Osteoblast (primary cell): ENCODE measurements around the gene FGF19. TPM values are rescaled to one million over a fixed set of nuclear protein-coding genes. Genes with fewer than 3 reads are reported as not detected.

Source experiments
- DNase-seq: peaks from one replicate; pipeline ENCODE4 v3.0.0; 2011; ENCODE audit warnings: low spot score, mixed read lengths; ENCODE audit not compliant: insufficient read length; ENCODE audit errors: missing footprints
- H2AFZ ChIP-seq: 2 replicates; pipeline ENCODE4 v1.6.0; 2011; ENCODE audit warnings: mild to moderate bottlenecking, low read length
- H3K27ac ChIP-seq: 2 replicates; pipeline ENCODE4 v1.5.1; 2011; ENCODE audit warnings: mild to moderate bottlenecking, low read depth, low read length, moderate library complexity
- H3K27me3 ChIP-seq: 2 replicates; pipeline ENCODE4 v1.6.0; 2012; ENCODE audit warnings: mild to moderate bottlenecking, control low read depth, inconsistent platforms, low read length, moderate library complexity; ENCODE audit not compliant: insufficient read depth
- H3K36me3 ChIP-seq: 2 replicates; pipeline ENCODE4 v1.5.1; 2011; ENCODE audit warnings: mild to moderate bottlenecking, low read length, control low read depth, moderate library complexity; ENCODE audit not compliant: insufficient read depth
- H3K4me1 ChIP-seq: 2 replicates; pipeline ENCODE4 v1.5.1; 2011; ENCODE audit warnings: mild to moderate bottlenecking, low read length, control low read depth, moderate library complexity; ENCODE audit not compliant: insufficient read depth
- H3K4me2 ChIP-seq: 2 replicates; pipeline ENCODE4 v1.6.0; 2011; ENCODE audit warnings: mild to moderate bottlenecking, low read length; ENCODE audit not compliant: insufficient read depth
- H3K4me3 ChIP-seq: fragments of 200-600 bp; sonication (generic); 3 replicates; pipeline ENCODE4 v1.5.1; 2012; ENCODE audit warnings: mild to moderate bottlenecking, low read length, inconsistent platforms; ENCODE audit not compliant: insufficient read depth
- H3K79me2 ChIP-seq: 2 replicates; pipeline ENCODE4 v1.6.0; 2012; ENCODE audit warnings: mild to moderate bottlenecking, low read length, control low read depth, inconsistent platforms; ENCODE audit not compliant: insufficient read depth
- H3K9me3 ChIP-seq: 2 replicates; pipeline ENCODE4 v1.5.1; 2011; ENCODE audit warnings: low read depth, low read length, control low read depth
- H4K20me1 ChIP-seq: 2 replicates; pipeline ENCODE4 v1.6.0; 2012; ENCODE audit warnings: mild to moderate bottlenecking, low read length, control low read depth; ENCODE audit not compliant: insufficient read depth
- total RNA-seq: library from RNA; depleted of rRNA; stranded (reverse); fragments of >200 nt; gene quantifications from 2 replicates; pipeline ENCODE4 v1.2.3, GENCODE V29; 2012
- TF ChIP-seq, protein P1 (sequence below): IDR thresholded peaks from 2 replicates; pipeline ENCODE4 v1.5.1; 2011; ENCODE audit warnings: mild to moderate bottlenecking, low read depth, low read length, moderate library complexity; ENCODE audit errors: extremely low read depth

Gene FGF19, protein sequence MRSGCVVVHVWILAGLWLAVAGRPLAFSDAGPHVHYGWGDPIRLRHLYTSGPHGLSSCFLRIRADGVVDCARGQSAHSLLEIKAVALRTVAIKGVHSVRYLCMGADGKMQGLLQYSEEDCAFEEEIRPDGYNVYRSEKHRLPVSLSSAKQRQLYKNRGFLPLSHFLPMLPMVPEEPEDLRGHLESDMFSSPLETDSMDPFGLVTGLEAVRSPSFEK
- not detected in 2 replicates for total RNA-seq

- Histone ChIP-seq H3K36me3 (no peaks in the 10 kb centered on the region), H3K4me1 (no peaks in the 10 kb centered on the region), H3K9me3 (no peaks in the 10 kb centered on the region), H3K27ac (no peak within 1 kb of the TSS), H3K4me2 (no peak within 1 kb of the TSS), H4K20me1 (no peaks in the 10 kb centered on the region), H3K4me3 (no peak within 1 kb of the TSS), H2AFZ (no peak within 1 kb of the TSS), H3K27me3 (peaks cover 81% of the 10 kb centered on the region), H3K79me2 (no peaks in the 10 kb centered on the region)
- TF ChIP-seq, protein P1, sequence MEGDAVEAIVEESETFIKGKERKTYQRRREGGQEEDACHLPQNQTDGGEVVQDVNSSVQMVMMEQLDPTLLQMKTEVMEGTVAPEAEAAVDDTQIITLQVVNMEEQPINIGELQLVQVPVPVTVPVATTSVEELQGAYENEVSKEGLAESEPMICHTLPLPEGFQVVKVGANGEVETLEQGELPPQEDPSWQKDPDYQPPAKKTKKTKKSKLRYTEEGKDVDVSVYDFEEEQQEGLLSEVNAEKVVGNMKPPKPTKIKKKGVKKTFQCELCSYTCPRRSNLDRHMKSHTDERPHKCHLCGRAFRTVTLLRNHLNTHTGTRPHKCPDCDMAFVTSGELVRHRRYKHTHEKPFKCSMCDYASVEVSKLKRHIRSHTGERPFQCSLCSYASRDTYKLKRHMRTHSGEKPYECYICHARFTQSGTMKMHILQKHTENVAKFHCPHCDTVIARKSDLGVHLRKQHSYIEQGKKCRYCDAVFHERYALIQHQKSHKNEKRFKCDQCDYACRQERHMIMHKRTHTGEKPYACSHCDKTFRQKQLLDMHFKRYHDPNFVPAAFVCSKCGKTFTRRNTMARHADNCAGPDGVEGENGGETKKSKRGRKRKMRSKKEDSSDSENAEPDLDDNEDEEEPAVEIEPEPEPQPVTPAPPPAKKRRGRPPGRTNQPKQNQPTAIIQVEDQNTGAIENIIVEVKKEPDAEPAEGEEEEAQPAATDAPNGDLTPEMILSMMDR = no peak
- peak; percentile 89 for DNase-seq
Measured at GRCh38 chr11:69703768-69704507, at the start of gene FGF19. FGF19 (minus strand) TSS chr11:69704022; CDS start chr11:69703876, 146 bp downstream.

- Histone ChIP-seq H4K20me1 (no peaks in the 10 kb centered on the region), H3K79me2 (no peaks in the 10 kb centered on the region), H3K4me3 (no peak overlapping the region), H3K9me3 (no peaks in the 10 kb centered on the region), H3K4me1 (no peaks in the 10 kb centered on the region), H3K27me3 (peaks cover 10% of the 10 kb centered on the region), H3K27ac (no peak overlapping the region), H2AFZ (no peak overlapping the region), H3K36me3 (no peaks in the 10 kb centered on the region), H3K4me2 (no peak overlapping the region)
- DNase-seq = peak; percentile 32
- TF ChIP-seq, protein P1 = no peak
Measured at GRCh38 chr11:69752890-69753289, 49.1 kb upstream of the FGF19 start.

GRCh38 chr11:69750875-69751597, 47.2 kb upstream of the FGF19 start:
- TF ChIP-seq, protein P1 = no peak
- H3K4me2 ChIP-seq = no peak overlapping the region

More at GRCh38 chr11:69750875-69751597, 47.2 kb upstream of the FGF19 start:
- Histone ChIP-seq H2AFZ (no peak overlapping the region), H3K9me3 (no peaks in the 10 kb centered on the region), H3K4me1 (no peaks in the 10 kb centered on the region), H3K27me3 (peaks cover 10% of the 10 kb centered on the region), H3K36me3 (no peaks in the 10 kb centered on the region), H3K79me2 (no peaks in the 10 kb centered on the region), H3K27ac (no peak overlapping the region), H4K20me1 (no peaks in the 10 kb centered on the region), H3K4me3 (no peak overlapping the region)
- DNase-seq = peak; percentile 48
